ENCODE measurements around the gene NIPSNAP3A.

DNA sequence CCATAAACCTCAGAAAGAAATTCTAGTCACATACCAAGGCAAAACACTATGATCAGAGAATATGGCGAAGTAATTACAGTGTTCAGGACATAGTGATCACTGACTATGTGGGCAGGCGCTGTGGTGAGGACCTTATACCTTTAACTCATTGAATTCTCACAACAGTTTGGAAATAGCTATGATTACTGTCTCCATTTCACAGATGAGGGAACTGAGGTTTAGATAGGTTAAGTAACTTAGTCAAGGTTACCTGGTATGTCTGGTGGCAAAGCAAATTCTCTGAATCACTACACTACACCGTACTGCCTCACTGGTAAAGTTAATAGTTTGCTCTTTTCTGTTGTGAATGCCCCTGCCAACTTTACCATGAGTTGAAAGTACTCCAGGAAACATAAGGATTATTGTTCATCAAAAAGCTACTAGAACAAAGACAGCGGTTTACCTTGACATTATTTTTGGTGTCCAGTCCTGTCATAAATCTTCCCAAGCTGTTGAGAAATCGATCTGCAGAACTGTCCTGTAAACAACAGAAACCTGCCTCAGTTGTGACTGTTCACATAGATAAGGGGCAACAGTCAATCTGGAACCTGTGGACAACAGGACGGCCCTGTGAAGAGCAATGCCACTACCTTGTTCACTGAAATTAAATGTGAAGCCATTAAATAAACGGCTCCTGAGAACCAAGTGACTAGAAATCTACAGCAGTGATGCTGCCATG, 52.7 kb downstream of the NIPSNAP3A start:
- TF ChIP-seq CTCF (IDR thresholded peaks at IDR 0.05) (no peak), POLR2AphosphoS5 (IDR thresholded peaks at IDR 0.05; ENCODE audit: low read depth, low read length) (no peak), TCF7L2 (IDR thresholded peaks at IDR 0.05; ENCODE audit: low read depth, low read length) (no peak), SIN3A (IDR thresholded peaks at IDR 0.05; ENCODE audit: borderline replicate concordance, insufficient read depth, low read depth, low read length) (no peak)
- TF ChIP-seq, protein P1, sequence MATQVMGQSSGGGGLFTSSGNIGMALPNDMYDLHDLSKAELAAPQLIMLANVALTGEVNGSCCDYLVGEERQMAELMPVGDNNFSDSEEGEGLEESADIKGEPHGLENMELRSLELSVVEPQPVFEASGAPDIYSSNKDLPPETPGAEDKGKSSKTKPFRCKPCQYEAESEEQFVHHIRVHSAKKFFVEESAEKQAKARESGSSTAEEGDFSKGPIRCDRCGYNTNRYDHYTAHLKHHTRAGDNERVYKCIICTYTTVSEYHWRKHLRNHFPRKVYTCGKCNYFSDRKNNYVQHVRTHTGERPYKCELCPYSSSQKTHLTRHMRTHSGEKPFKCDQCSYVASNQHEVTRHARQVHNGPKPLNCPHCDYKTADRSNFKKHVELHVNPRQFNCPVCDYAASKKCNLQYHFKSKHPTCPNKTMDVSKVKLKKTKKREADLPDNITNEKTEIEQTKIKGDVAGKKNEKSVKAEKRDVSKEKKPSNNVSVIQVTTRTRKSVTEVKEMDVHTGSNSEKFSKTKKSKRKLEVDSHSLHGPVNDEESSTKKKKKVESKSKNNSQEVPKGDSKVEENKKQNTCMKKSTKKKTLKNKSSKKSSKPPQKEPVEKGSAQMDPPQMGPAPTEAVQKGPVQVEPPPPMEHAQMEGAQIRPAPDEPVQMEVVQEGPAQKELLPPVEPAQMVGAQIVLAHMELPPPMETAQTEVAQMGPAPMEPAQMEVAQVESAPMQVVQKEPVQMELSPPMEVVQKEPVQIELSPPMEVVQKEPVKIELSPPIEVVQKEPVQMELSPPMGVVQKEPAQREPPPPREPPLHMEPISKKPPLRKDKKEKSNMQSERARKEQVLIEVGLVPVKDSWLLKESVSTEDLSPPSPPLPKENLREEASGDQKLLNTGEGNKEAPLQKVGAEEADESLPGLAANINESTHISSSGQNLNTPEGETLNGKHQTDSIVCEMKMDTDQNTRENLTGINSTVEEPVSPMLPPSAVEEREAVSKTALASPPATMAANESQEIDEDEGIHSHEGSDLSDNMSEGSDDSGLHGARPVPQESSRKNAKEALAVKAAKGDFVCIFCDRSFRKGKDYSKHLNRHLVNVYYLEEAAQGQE (IDR thresholded peaks at IDR 0.05; ENCODE audit: insufficient read depth in 1 of 2, low read depth in 2 of 2, low read length in 1 of 2) = no peak

Measured in Panc1 (cell line).